ENCODE data around the gene ELP2. TPM values are rescaled to one million over a fixed set of nuclear protein-coding genes. Genes with fewer than 3 reads are reported as not detected.

Gene ELP2
- polyA plus RNA-seq, 1 of the 3 experiments (the other 2 are of a cell fraction), result 38.3 TPM

GRCh38 chr18:36215577-36215976 lies 85.9 kb downstream of the ELP2 start:
- Histone ChIP-seq H3K4me2 (no peak overlapping the region), H3K9me3 (no peaks in the 10 kb centered on the region), H3K79me2 (ENCODE audit: insufficient read depth) (no peaks in the 10 kb centered on the region), H3K4me1 (ENCODE audit: control insufficient read depth in 1 of 2, insufficient read depth in 2 of 2, low read depth in 1 of 2, low read length in 1 of 2) (no peaks in the 10 kb centered on the region; a peak in 1 of 4 replicates), H3K9me2 (no peaks in the 10 kb centered on the region), H2AFZ (ENCODE audit: low read depth) (no peak overlapping the region), H3K36me3 (replicated peaks in 1 of 2; ENCODE audit: control insufficient read depth in 1 of 2, insufficient read depth in 2 of 2, low read length in 1 of 2) (no peaks in the 10 kb centered on the region), H3K9ac (no peak overlapping the region), H3K27me3 (ENCODE audit: insufficient read depth) (no peaks in the 10 kb centered on the region), H3F3A (replicated peaks; ENCODE audit: insufficient read depth) (no peaks in the 10 kb centered on the region), H4K20me1 (ENCODE audit: insufficient read depth) (no peaks in the 10 kb centered on the region), H3K27ac (ENCODE audit: low read depth in 2 of 2, low read length in 1 of 2) (no peak overlapping the region), H3K4me3 (ENCODE audit: low read depth in 2 of 2, low read length in 1 of 2) (no peak overlapping the region)
- no peak for DNase-seq
- 60% methylated on average over 1 of the region's 9 CpGs for WGBS (ENCODE audit: low lambda C conversion rate)
- ChIA-PET POLR2A (no interaction called here), CTCF (interaction anchor here (0.7 kb wide), 1 partner anchor 69 kb away, joined by 3 read pairs; no protein-coding TSS in a partner anchor)
- TF ChIP-seq EP300 (IDR thresholded peaks at IDR 0.05; ENCODE audit: borderline replicate concordance in 1 of 2, low read depth in 1 of 2, low read length in 1 of 2), result no peak
- TF ChIP-seq RXRA (IDR thresholded peaks at IDR 0.05; ENCODE audit: borderline replicate concordance, low read depth), result no peak
- TF ChIP-seq USF1 (IDR thresholded peaks at IDR 0.05; ENCODE audit: borderline replicate concordance, low read depth), result no peak

GRCh38 chr18:36217348-36217747 lies 87.6 kb downstream of the ELP2 start:
- no peak overlapping the region for H3K4me2 ChIP-seq
- no peaks in the 10 kb centered on the region for H4K20me1 ChIP-seq (ENCODE audit: insufficient read depth)
- no peak overlapping the region for H3K9ac ChIP-seq
- H3K36me3 ChIP-seq (replicated peaks in 1 of 2; ENCODE audit: control insufficient read depth in 1 of 2, insufficient read depth in 2 of 2, low read length in 1 of 2), result no peaks in the 10 kb centered on the region
- no peak for TF ChIP-seq MEF2A (IDR thresholded peaks at IDR 0.05; ENCODE audit: borderline replicate concordance, low read depth)
- no peak for TF ChIP-seq RFX5 (IDR thresholded peaks at IDR 0.05; ENCODE audit: low read length)
- TF ChIP-seq FOXM1 (IDR thresholded peaks at IDR 0.05; ENCODE audit: low read depth), result no peak
- no peaks in the 10 kb centered on the region for H3K9me2 ChIP-seq
- POLR2A ChIA-PET, result no interaction called here
- CTCF ChIA-PET, result interaction anchor here (1.2 kb wide), 1 partner anchor 12 kb away, joined by 3 read pairs; no protein-coding TSS in a partner anchor
- H2AFZ ChIP-seq (ENCODE audit: low read depth), result no peak overlapping the region
- WGBS (ENCODE audit: low lambda C conversion rate), result 67% methylated on average over 3 of the region's 3 CpGs
- H3K27me3 ChIP-seq (ENCODE audit: insufficient read depth), result no peaks in the 10 kb centered on the region
- no peaks in the 10 kb centered on the region for H3K79me2 ChIP-seq (ENCODE audit: insufficient read depth)
- H3F3A ChIP-seq (replicated peaks; ENCODE audit: insufficient read depth), result no peaks in the 10 kb centered on the region
- DNase-seq, result no peak
- H3K9me3 ChIP-seq, result no peaks in the 10 kb centered on the region
- no peak overlapping the region for H3K4me3 ChIP-seq (ENCODE audit: low read depth in 2 of 2, low read length in 1 of 2)
- H3K4me1 ChIP-seq (ENCODE audit: control insufficient read depth in 1 of 2, insufficient read depth in 2 of 2, low read depth in 1 of 2, low read length in 1 of 2), result no peaks in the 10 kb centered on the region; a peak in 1 of 4 replicates
- H3K27ac ChIP-seq (ENCODE audit: low read depth in 2 of 2, low read length in 1 of 2), result no peak overlapping the region

- Histone ChIP-seq H3K9me3 (peaks cover 12% of the 10 kb centered on the region; the same call in 1 of the 2 replicates), H4K20me1 (ENCODE audit: insufficient read depth) (no peaks in the 10 kb centered on the region), H3K27ac (ENCODE audit: low read depth in 2 of 2, low read length in 1 of 2) (no peak overlapping the region), H3K27me3 (ENCODE audit: insufficient read depth) (no peaks in the 10 kb centered on the region), H3K4me2 (no peak overlapping the region), H2AFZ (ENCODE audit: low read depth) (no peak overlapping the region), H3K79me2 (ENCODE audit: insufficient read depth) (no peaks in the 10 kb centered on the region), H3K4me1 (ENCODE audit: control insufficient read depth in 1 of 2, insufficient read depth in 2 of 2, low read depth in 1 of 2, low read length in 1 of 2) (no peaks in the 10 kb centered on the region), H3K9ac (no peak overlapping the region), H3K36me3 (replicated peaks in 1 of 2; ENCODE audit: control insufficient read depth in 1 of 2, insufficient read depth in 2 of 2, low read length in 1 of 2) (peaks cover 0 to 4% of the 10 kb centered on the region in 2 experiments), H3F3A (replicated peaks; ENCODE audit: insufficient read depth) (no peaks in the 10 kb centered on the region), H3K9me2 (no peaks in the 10 kb centered on the region), H3K4me3 (ENCODE audit: low read depth in 2 of 2, low read length in 1 of 2) (no peak overlapping the region)
- TF ChIP-seq SIN3A (IDR thresholded peaks at IDR 0.05; ENCODE audit: borderline replicate concordance, low read depth, low read length) (no peak), RXRA (IDR thresholded peaks at IDR 0.05; ENCODE audit: borderline replicate concordance, low read depth) (no peak), FOXM1 (IDR thresholded peaks at IDR 0.05; ENCODE audit: low read depth) (no peak), CHD2 (IDR thresholded peaks at IDR 0.05; ENCODE audit: low read length, partially characterized antibody) (no peak), GATA2 (CRISPR knock-in tag; IDR thresholded peaks at IDR 0.05) (no peak), POLR2AphosphoS5 (IDR thresholded peaks at IDR 0.05; ENCODE audit: low read depth, low read length) (no peak)
- CTCF ChIA-PET, result no interaction called here
- no peak for DNase-seq
- 16% methylated on average over 1 of the region's 1 CpG for WGBS (ENCODE audit: low lambda C conversion rate)
- POLR2A ChIA-PET, result no interaction called here
Observed at GRCh38 chr18:36229188-36229587, 99.5 kb downstream of the ELP2 start.

Other genes starting within 250 kb of the ELP2 start
- gene RPRD1A, start 62.3 kb upstream of the ELP2 start, polyA plus RNA-seq (2012; rRNA removed), result 28.9 and 44.4 TPM in 2 replicates
- gene SLC39A6, start 559 bp upstream of the ELP2 start, polyA plus RNA-seq (2012; rRNA removed), result 67.4 and 112 TPM in 2 replicates
- gene MOCOS, start 57.6 kb downstream of the ELP2 start, polyA plus RNA-seq (2012; rRNA removed), result 1.2 TPM in 2 replicates
- 10.9 and 11.6 TPM in 2 replicates for gene FHOD3, start 167.8 kb downstream of the ELP2 start, polyA plus RNA-seq (2012; rRNA removed)